NB4 (cell line): ENCODE measurements around the gene CNTNAP4.

Source experiments
- CTCF ChIP-seq: IDR thresholded peaks from one replicate; pipeline ENCODE4 v1.5.1; 2012; ENCODE audit warnings: low read depth, low read length
- MYC ChIP-seq: IDR thresholded peaks from 2 replicates; pipeline ENCODE4 v1.6.1; 2011; ENCODE audit warnings: low read depth, low read length

GRCh38 chr16:76381096-76381495 is 103.9 kb downstream of the CNTNAP4 start:
- TF ChIP-seq CTCF (no peak), MYC (no peak)
